Cardiac fibroblast (primary cell): ENCODE measurements around the gene PRR33.

Source experiments
- DNase-seq, 2 donors: peaks; one replicate each; pipeline versions ENCODE4 v3.0.0 to v3.0.0-alpha.2; 2010; ENCODE audit warnings: low read depth in 2 of 2
- H3K4me3 ChIP-seq, 2 donors: replicated peaks in 1 of 2; 1 replicate in 1 of 2; 2 replicates in 1 of 2; pipeline ENCODE4 v1.5.1; 2011; ENCODE audit warnings: low read depth in 2 of 2, low read length in 2 of 2, mild to moderate bottlenecking in 2 of 2, moderate library complexity in 1 of 2
- CTCF ChIP-seq: IDR thresholded peaks from one replicate; pipeline ENCODE4 v1.5.1; 2011; ENCODE audit warnings: low read depth, mild to moderate bottlenecking, low read length, inconsistent platforms

The PRR33 gene

DNA sequence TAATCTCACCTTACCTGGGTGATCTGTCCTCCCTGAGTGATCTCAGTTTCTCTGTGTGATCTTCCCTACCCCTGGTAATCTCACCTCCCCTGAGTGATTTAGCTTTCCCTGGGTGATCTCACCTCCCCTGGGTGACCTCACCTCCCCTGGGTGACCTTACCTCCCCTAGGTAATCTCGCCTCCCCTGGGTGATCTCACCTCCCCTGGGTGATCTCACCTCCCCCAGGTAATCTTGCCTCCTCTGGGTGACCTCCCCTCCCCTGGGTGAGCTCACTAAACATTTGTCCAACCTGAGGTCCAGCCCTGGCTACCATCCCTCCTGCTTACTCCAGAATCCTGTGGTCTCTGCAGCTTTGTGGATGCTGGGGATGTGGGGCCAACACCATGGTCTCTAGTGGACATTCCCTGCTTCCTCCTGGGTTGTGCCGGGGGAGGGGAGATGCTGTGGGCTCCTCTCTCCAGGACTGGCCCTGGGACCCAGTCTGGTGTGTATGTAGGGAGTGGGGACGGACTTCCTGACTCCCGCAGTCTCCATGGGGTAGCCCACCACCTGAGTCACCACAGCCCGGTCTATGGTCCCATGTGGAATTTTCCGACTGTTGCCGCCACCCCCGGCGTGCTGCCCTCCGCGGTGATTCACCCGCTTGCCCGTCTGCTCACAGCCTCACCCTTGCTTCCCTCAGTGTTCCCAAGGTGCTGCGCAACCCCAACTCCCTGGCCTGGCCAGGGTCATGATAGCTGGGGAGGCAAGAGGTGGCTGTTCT, 28.9 kb downstream of the PRR33 start:
- DNase-seq: peak; percentile 37 to 65
- no peak for TF ChIP-seq CTCF
- H3K4me3 ChIP-seq: no peak overlapping the region

GRCh38 chr11:1861435-1862411, 30.0 kb downstream of the PRR33 start:
- H3K4me3 ChIP-seq: no peak overlapping the region
- TF ChIP-seq CTCF: no peak
- no peak for DNase-seq

DNA sequence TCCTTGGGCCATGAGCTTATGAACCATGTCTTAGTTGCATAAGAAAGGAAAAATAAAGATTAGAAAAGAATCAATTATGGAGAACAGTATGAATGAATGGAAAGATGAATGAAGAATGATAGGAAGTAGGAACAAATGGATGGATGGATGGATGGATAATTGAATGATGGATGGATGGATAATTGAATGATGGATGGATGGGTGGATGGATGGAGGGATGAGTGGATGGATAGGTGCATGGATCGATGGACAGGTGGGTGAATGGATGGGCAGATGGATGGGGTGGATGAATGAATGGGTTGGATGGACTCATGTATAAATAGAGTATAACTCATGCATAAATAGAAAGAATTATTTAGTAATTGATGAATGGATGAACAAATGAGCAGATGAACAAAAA, 31.6 kb downstream of the PRR33 start:
- DNase-seq: no peak
- H3K4me3 ChIP-seq: no peak overlapping the region
- no peak for TF ChIP-seq CTCF

DNA sequence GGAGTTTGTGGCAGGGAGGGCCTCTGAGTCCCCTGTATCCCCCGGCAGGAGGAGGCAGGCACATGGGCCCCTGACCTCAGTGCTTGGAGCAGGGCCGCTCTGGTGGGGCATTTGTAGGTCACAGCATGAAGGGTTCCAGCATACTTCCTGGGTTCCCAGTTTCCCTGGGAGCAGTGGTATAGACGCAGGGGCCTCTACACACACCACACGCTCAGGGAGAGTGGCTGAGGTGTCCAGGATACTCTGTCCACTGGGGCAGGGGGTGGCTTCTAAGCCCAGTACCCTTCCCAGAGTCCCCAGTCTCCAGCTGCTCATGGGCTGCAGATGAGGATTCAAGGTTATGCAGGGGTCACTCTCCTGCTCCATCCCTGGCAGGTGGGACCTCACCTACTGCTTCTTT, 32.7 kb downstream of the PRR33 start:
- DNase-seq: no peak
- H3K4me3 ChIP-seq: no peak overlapping the region
- TF ChIP-seq CTCF: no peak

GRCh38 chr11:1858576-1858975, 33.1 kb downstream of the PRR33 start:
- no peak for DNase-seq
- TF ChIP-seq CTCF: no peak
- H3K4me3 ChIP-seq: no peak overlapping the region

DNA sequence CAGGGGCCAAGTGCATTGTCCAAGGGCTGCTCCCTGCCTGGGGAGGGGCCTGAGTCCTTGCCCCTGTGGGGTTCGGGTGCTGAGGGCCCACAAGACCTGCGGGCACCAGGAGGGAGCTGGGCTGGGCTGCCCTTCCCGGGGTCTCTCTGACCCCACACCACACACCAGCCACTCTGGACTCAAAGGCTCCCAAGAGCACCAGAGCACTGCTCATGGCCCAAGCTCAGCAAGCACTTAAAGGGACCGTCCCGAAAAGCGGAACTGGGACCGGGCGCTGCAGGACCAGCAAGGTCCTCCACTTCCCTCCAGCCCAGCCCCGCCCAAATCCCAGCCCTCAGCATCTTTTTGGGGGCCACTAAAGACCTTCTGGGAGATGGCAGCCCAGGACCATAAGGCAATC, 33.5 kb downstream of the PRR33 start:
- no peak for TF ChIP-seq CTCF
- H3K4me3 ChIP-seq: no peak overlapping the region
- DNase-seq: no peak
